Eye (tissue), 1 donor: ENCODE data around the gene ZNF506.
"Not testable (repeated sequence)": the region's sequence is repeated elsewhere in the genome, so short reads cannot be mapped to it uniquely, and the experiment has no call there.

ENCODE experiments used
- DNase-seq: peaks from one replicate; pipeline ENCODE4 v3.0.0-alpha.2; 2015

Gene ZNF506

DNA sequence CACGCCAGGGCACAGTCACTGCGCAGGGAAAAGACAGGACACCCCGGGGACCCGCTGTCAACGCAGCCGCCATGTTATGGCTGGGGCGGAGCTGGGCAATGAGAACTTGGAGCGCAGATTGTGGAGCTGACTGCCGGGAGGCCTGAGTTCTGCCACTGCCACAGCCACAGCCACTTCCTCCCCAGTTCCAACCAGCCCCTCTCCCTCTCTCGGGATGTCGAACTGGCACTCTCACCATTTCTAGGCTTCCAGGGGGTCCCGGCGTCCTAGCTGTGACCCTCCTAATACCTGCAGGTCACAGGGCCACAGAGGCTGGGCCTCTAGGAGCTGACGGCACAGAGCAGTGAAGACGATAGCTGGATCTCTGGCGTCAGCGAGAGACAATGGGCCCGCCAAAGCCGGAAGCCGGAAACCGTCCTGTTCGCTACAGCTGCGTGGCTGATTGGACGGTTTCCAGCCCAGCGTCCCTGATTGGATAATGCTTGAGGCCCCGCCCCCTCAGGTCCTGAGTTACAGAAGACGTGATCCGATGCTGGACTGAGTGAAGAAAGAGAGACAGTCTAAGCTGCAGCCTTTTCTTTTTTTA lies at the start of gene ZNF506:
Gene ZNF506, minus strand, starts transcription at position 385 of the 586 bp plus-strand sequence. Its CDS starts 147 bp downstream, at position 238.
- DNase-seq, result peak; percentile 99

DNA sequence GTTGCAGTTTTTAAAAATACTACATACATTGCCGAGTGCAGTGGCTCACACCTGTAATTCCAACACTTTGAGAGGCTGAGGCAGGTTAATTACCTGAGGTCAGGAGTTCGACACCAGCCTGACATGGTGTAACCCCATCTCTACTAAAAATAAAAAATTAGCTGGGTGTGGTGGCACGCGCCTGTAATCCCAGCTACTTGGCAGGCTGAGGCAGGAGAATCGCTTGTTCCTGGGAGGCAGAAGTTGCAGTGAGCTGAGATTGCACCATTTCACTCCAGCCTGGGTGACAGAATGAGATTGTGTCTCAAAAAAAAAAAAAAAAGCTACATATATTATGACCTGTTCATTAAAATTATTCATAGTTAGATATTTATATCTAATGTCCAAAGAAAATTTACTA lies 48.5 kb upstream of the ZNF506 start:
- not testable (repeated sequence) for DNase-seq

DNA sequence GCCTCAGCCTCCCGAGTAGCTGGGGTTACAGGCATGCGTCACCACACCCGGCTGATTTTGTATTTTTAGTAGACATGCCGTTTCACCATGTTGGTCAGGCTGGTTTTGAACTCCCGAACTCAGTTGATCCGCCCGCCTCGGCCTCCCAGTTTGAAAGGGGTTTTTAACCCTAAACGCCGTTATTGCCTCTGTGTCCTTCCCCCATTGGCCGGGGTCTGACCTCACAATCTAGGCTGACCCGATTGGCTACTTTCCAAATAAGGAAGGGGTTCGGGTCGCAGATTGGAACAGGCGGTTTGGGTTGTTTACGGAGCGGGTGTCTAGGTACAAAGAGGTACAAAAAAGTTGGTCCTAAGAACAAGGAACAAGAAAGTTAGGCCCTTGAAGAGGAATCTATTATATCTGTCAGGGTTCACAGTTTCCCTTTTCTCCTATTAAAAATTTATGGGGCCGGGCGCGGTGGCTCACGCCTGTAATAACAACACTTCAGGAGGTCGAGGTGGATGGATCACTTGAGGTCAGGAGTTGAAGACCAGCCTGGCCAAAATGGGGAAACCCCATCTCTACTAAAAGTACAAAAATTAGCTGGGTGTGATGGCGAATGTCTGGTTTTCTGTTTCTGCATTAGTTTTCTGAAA lies 45.2 kb upstream of the ZNF506 start:
- DNase-seq, result peak; percentile 74

DNA sequence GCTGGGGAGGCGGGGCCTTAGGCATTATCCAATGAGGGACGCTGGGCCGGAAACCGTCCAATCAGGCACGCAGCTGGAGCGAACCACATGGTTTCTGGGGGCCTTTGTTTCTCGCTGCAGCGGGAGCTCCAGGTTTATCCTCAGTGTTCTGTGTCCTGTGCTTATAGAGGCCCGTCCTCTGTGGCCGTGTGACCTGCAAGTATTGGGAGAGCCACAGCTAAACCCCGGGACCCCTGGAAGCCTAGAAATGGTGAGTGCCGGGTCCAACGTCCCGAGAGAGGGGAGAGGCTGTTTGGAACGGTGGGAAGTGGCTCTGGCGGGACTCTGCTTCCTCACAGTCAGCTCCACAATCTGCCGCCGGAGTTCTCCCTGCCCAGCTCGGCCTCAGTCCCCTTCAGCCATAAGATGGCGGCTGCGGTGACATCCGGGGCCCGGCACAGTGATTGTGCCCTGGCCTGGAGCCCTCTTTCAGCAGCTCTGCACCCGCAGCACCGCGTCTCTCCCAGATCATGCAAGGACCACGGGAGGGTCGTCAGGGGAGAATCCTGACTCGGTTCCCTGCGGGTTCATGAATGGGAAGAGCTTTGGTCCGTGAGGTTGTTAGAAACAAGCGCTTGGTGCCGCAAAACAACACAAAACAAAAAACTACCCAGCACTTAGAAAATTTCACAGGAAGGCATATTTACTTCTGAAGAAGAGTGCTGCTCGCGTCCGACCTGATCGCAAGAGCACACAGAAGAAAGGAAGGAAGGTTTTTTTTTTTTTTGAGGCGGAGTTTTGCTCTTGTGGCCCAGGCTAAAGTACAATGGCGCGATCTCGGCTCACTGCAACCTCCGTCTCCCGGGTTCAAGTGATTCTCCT lies 44.4 kb upstream of the ZNF506 start, which contains the start of gene ZNF253:
Gene ZNF253, plus strand, starts transcription at position 133 of the 861 bp plus-strand sequence. Its CDS starts 115 bp downstream, at position 248.
- peak; percentile 99 for DNase-seq

DNA sequence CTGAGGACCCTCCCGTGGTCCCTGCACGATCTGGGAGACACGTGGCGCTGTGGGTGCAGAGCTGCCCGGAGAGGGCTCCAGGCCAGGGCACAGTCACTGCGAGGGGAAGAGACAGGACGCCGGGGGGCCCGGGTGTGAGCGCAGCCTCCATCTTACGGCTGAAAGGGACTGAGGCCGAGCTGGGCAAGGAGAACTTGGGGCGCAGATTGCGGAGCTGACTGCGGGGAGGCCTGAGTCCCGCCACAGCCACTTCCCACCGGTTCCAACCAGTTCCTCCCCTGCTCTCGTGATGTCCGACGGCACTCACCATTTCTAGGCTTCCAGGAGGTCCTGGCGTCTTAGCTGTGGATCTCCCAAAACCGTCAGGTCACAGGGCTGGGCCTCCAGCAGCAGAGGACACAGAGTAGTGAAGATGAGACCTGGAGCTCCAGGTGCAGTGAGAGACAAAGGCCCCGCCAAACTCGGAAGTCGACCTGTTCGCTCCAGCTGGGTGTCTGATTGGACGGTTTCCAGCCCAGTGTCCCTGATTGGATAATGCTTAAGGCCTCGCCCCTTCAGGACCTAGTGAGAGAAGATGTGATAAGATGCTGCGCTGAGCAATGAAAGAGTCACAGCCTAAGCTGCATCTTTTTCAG lies 39.3 kb upstream of the ZNF506 start:
- DNase-seq, result peak; percentile 92

DNA sequence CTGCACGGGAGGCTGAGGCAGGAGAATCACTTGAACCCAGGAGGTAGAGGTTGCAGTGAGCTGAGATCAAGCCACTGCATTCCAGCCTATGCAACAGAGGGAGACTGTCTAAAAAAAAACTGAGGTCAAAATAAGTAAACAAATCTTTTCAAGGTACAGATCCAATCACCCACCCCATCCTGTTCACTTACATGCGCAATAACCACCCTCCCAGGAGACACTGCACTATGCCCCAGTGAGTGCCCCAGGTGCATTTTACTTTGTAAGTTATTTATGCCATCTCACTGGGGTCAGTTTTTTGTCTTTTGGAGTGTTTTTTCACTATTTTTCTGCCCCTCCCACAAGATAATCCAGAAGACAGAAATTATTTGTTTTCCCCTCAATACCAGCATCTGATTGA lies 37.2 kb upstream of the ZNF506 start:
- no peak for DNase-seq

DNA sequence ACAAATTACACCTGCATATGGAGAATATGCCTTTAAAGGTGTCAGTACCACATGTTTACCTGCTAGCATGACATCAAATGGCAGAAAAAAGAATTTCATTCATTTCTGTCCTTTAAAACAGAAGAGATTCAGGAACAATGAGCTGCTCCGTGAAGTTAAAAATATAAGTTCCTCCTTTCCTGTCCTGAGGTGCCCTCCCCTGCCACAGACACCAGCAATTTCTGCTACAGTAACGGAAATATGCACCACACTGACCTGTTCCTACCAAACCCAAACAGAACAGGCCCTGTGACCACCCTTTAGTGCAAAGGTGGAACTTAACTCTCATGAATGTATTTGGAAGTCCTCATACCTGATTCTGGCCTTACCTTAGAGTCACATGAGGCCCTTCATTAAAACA lies 30.2 kb upstream of the ZNF506 start:
- DNase-seq, result not testable (repeated sequence)

DNA sequence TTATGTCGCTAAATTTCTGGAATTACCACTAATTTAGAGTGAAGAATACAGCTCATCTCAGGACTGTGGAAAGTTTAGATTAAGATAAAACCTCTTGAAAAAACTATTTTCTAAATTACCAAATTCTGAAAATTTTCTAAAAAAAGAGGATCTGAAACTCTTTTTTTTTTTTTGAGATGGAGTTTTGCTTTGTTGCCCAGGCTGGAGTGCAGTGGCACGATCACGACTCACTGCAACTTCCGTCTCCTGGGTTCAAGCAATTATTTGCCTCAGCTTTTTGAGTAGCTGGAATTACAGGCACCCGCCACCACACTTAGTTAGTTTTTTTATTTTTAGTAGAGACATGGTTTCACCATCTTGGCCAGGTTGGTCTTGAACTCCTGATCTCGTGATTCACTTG lies 27.5 kb upstream of the ZNF506 start:
- DNase-seq, result no peak

DNA sequence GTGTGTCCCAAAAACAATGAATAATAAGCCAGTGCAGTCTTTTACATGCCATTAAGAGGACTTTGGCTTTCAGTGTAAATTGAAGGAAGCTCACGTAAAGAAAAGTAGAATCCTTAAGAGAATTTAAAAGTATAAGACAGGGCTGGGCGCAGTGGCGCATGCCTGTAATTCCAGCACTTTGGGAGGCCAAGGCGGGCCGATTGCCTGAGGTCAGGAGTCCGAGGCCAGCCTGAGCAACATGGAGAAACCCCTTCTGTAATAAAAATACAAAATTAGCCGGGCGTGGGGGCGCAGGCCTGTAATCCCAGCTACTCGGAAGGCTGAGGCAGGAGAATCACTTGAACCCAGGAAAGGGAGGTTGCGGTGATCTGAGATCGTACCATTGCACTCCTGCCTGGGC lies 26.2 kb upstream of the ZNF506 start:
- no peak for DNase-seq

DNA sequence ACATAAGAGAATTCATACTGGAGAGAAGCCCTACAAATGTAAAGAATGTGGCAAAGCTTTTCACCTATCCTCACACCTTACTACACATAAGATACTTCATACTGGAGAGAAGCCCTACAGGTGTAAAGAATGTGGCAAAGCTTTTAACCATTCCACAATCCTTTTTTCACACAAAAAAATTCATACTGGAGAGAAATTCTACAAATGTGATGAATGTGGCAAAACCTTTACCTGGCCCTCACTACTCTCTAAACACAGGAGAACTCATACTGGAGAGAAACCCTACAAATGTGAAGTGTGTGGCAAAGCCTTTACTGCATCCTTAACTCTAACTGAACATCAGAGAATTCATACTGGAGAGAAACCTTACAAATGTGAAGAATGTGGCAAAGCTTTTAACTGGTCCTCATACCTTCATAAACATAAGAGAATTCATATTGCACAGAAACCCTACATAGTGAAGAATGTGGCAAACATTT lies 14.0 kb upstream of the ZNF506 start:
- no peak for DNase-seq

DNA sequence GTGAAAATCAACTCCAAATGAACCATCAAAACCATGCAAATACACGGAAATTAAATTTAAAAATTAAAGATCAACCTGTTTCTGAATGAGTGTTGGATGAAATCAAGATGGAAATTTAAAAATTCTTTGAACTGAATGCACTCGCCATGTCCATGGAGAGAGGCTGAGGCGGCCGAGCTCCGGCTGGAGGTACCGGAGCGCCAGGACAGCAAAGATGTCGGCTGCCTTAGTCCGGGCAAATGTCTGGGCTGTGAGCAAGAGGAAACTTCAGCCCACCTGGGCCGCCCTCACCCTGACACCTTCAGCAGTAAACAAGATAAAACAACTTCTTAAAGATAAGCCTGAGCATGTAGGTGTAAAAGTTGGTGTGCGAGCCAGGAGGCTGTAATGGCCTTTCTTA lies 5.3 kb upstream of the ZNF506 start:
- no peak for DNase-seq

DNA sequence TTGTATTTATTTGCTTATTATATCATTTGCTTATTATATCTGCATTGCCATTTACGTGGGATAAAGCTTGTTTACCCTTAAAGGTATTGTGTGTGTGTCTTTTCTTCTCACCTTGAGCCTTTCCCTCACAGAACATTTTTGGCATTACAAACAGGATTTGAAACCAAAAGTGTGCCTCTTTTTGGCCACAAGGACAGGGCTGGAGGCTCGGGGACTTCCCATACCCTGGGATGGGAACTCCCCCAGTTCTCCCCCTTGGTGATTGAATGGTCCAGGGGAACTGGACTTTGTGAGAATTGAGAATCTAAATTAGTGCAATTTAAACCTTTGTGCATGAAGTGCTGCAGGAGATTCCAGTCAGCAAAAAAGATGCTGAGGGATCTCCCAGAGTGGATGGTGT lies 2.4 kb upstream of the ZNF506 start:
- DNase-seq, result no peak

DNA sequence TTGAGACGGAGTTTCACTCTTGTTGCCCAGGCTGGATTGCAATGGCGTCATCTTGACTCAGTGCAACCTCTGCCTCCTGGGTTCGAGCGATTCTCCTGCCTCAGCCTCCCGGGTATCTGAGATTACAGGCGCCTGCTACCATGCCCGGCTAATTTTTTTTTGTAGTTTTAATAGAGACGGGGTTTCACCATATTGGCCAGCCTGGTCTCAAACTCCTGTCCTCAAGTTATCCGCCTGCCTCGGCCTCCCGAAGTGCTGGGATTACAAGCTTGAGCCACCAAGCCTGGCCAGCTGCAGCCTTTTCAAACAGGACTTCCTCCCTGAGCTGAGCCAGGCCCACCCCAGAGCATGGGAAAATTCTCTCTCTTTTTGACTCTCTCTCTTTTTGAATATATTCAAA lies 426 bp upstream of the ZNF506 start:
- not testable (repeated sequence) for DNase-seq

DNA sequence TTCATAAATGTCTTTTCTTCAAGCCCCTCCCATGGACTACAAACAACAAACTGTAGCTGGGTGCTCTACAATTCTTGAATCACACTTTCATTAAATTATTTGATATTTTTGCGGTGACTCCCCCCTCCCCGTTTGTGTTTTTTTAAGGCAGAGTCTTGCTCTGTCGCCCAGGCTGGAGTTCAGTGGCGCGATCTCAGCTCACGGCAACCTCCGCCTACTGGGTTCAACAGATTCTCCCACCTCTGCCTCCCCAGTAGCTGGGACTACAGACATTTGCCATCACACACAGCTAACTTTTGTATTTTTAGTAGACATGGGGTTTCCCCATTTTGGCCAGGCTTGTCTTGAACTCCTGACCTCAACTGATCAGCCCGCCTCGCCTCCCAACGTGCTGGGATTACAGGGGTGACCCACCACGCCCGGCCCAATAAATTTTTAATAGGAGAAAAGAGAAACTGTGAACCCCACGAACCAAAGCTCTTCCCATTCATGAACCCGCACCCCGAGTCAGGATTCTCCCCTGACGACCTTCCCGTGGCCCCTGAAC lies 703 bp downstream of the ZNF506 start:
- no peak for DNase-seq

DNA sequence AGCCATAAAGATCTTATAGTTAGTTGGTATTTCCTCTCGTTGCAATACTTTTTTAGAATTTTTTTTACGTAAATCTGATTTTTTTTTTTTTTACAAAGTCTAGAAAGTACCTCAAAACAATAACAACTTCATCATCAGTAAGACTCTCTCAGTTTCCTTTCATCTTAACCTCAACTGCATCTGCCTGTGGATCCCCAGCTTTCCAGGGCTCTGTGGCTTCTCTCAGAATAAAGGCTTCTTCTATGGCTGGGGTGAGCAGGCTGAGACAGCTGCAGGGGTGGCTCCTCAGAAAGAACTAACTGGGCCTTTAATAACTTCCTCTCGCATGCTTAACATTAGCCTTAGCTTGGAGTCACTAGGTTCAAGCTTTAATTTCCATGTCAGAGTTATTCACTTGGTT lies 4.2 kb downstream of the ZNF506 start:
- no peak for DNase-seq

DNA sequence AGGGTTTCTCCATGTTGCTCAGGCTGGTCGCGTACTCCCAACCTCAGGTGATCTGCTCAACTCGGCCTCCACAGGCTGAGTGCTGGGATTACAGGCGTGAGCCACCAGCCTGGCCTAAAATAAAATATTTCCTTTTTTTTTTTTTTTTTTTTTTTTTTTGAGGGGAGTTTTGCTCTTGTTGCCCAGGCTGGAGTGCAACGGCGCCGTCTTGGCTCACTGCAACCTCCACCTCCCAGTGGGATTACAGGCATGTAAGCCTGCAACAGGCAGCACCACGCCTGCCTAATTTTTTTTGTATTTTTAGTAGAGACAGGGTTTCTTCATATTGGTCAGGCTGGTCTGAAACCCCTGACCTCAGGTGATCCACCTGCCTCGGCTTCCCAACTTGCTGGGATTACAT lies 4.9 kb downstream of the ZNF506 start:
- DNase-seq, result no peak

DNA sequence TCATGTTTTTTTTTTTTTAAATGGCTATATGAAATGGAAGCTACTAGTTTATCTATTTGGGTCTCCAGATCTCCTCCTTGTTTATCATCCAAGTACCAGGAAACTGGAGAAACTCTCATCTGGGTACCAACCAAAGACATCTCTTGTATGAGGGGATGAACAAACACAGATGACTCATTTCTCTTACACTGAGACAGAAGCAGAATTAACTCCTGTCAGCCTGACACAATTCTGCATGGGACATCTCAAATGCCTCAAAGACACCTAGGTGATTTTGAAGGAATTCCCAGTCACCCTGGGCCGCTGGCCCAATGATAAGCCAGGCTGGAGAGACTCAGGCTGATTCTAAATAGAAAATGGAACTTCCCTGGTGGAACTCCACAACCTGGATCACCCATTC lies 9.6 kb downstream of the ZNF506 start:
- DNase-seq, result not testable (repeated sequence)

DNA sequence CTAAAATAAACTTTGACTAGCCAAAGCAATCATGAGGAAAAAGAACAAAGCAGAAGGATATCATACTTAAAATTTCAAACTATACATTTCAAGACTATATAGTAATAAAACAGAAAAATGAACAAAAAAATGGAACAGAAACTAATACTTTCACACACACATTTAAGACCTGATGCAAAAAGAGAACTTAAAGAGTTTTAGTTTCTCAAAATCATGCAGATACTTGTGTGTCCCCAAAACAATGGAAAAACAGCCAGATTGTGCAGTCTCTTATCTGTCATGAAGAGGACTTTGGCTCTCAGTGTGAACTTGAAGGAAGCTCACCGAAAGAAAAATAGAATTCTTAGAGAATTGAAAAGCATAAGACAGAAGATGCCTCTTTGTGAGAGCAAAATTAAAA lies 16.1 kb downstream of the ZNF506 start:
- no peak for DNase-seq

DNA sequence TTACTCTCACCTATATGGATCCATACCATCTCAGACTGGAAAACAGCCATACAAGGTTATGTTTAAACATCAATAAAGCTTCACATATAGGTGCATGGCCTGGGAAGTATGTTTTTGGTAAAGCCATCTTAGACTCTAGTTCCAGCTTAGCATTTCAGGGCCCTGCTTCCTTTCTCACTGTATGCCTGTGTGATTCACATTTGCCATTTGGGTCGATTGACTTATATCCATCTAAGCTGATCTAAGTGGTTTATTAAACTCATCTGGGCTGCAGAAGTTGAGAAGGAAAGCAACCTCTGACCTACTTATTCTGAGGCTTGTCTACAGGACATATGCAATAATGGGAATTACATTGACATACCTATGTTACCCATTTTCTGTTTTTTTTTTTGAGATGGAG lies 33.5 kb downstream of the ZNF506 start:
- DNase-seq, result no peak

DNA sequence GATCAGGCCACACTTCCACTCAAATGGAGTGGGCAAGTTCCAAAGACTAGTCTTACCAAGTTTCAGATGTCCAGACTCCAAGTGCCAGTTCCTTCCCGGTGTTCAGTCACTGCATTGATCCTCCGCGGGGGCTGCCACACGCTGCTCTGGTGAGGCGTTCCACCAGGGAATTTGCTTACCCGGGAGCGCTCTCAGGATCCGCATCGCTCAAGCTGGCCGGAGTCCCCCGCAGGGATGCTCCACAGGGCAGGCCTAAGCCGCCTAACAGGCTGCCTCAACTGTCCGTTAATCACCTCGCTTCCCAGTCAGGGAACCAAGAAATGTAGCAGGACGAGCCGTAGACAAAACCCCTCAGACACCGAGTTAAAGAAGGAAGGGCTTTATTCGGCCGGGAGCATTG lies 36.1 kb downstream of the ZNF506 start:
- DNase-seq, result not testable (repeated sequence)

DNA sequence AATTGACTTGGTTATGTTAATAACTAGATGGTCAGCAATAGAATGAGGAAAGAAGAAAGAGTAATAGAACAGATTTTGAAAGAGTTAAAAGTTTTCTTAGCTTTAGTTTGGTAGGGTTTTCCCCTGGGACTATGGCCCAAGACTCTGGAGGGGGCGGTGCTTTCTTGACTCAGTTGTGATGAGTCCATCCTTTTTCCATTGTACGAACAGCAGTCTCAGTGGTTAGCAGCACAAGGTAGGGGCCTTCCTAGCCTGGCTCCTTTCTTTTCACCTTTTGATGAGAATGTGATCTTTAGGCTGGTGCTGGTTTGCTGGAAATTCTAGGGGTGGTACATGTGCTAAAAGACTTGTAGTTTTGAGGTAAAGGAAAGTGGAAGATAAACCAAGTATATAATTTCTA lies 38.8 kb downstream of the ZNF506 start:
- DNase-seq, result no peak

DNA sequence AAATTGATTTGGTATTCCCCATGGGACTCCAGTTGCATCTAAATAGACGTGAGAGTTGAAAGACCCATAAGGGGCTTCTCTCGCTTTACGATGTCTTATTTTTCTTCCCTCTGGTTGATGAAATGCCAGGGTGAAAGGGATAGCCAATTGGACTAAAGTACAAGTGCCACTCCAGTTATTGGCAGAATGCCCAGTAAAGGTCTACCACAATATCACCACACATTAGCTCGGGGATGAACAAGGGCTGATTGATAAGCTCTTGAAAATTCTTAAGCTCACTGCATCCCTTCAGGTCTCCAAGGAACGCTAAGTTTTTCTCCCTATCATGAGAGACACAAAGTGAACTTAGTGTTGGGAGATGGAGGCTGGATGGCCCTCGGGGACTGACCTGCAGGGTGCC lies 39.8 kb downstream of the ZNF506 start:
- not testable (repeated sequence) for DNase-seq

DNA sequence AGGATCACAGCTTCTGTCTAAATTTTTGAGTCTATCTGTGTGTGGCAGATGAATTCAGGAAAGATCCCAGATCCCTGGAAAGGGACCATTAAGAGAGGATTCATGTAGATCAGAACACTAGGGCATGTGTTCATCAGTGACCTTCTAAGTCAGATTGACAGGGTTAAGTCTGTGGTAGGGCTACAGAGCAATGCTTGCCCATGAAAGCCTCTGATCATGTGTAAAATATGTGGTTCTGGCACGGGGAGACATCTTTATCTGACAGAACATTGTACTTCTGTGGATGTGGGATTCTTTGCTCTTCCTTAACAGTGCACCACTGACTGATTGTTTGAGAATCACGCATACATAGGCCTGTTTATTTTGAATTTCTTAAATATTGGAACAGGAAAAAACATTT lies 42.9 kb downstream of the ZNF506 start:
- no peak for DNase-seq
